H1 (cell line): ENCODE data around the gene SLC25A47. TPM values are rescaled to one million over a fixed set of nuclear protein-coding genes. Genes with fewer than 3 reads are reported as not detected.

ENCODE experiments used
- CTCF ChIA-PET: fragments of 300-600 bp; sonication (Branson Sonifier 250); formaldehyde crosslinking; loops from one replicate; lab custom pipeline; 2021; ENCODE audit not compliant: partially characterized antibody; lab: Charles Lee
- POLR2A ChIA-PET: fragments of 300-600 bp; sonication (Branson Sonifier 250); formaldehyde crosslinking; loops from one replicate; lab custom pipeline; 2021; ENCODE audit warnings: inconsistent platforms; ENCODE audit not compliant: partially characterized antibody; lab: Charles Lee
- DNase-seq, 2 experiments: peaks; one replicate each; pipeline versions ENCODE4 v3.0.0 to v3.0.0-alpha.2; 2010 to 2022; ENCODE audit warnings: low spot score in 2 of 2, low read depth in 1 of 2, mixed read lengths in 1 of 2
- FAIRE-seq: peaks from 2 replicates; lab custom pipeline; 2011; peaks lifted over from hg19 to GRCh38; lab: Jason Lieb, UNC
- H2AFZ ChIP-seq: 2 replicates; pipeline ENCODE4 v1.8.1; 2012; ENCODE audit warnings: low read length, inconsistent platforms
- H2AK5ac ChIP-seq: 2 replicates; pipeline ENCODE4 v1.6.1; 2013; ENCODE audit warnings: low read depth, low read length
- H2BK120ac ChIP-seq: replicated peaks from 2 replicates; pipeline ENCODE3; 2013; ENCODE audit warnings: low read depth, low read length, inconsistent platforms
- H2BK12ac ChIP-seq: 2 replicates; pipeline ENCODE4 v1.6.1; 2013; ENCODE audit warnings: low read depth, low read length
- H2BK15ac ChIP-seq: 2 replicates; pipeline ENCODE4 v1.6.1; 2013; ENCODE audit warnings: low read length
- H2BK20ac ChIP-seq: 2 replicates; pipeline ENCODE4 v1.6.1; 2013; ENCODE audit warnings: low read length
- H2BK5ac ChIP-seq: 2 replicates; pipeline ENCODE4 v1.6.1; 2013; ENCODE audit warnings: low read depth, low read length
- H3K14ac ChIP-seq: 2 replicates; pipeline ENCODE4 v1.6.1; 2013; ENCODE audit warnings: inconsistent platforms; ENCODE audit not compliant: insufficient read length
- H3K18ac ChIP-seq: 2 replicates; pipeline ENCODE4 v1.6.1; 2013; ENCODE audit warnings: low read length; ENCODE audit errors: extremely low read depth
- H3K23ac ChIP-seq: 2 replicates; pipeline ENCODE4 v1.6.1; 2013; ENCODE audit warnings: inconsistent platforms; ENCODE audit not compliant: insufficient read length
- H3K23me2 ChIP-seq: 2 replicates; pipeline ENCODE4 v1.6.1; 2013; ENCODE audit warnings: low read depth, low read length
- H3K27ac ChIP-seq: 2 replicates; pipeline ENCODE4 v1.6.1; 2011; ENCODE audit warnings: low read depth, low read length, inconsistent platforms
- H3K27me3 ChIP-seq, 4 experiments: replicated peaks in 1 of 4; 1 replicate in 1 of 4; 2 replicates in 3 of 4; pipeline versions ENCODE4 v1.6.1 to v1.8.1; 2011 to 2013; ENCODE audit warnings: low read length in 3 of 4, mild to moderate bottlenecking in 3 of 4, inconsistent platforms in 2 of 4, mixed read lengths in 2 of 4, moderate library complexity in 1 of 4; ENCODE audit not compliant: control insufficient read depth in 3 of 4, insufficient read depth in 3 of 4; ENCODE audit errors: extremely low read depth in 1 of 4
- H3K36me3 ChIP-seq, 4 experiments: 2 replicates each; pipeline versions ENCODE4 v1.6.1 to v1.8.1; 2011 to 2013; ENCODE audit warnings: mild to moderate bottlenecking in 4 of 4, low read length in 3 of 4, moderate library complexity in 2 of 4, control low read depth in 1 of 4, inconsistent platforms in 1 of 4; ENCODE audit not compliant: insufficient read depth in 4 of 4, control insufficient read depth in 2 of 4
- H3K4ac ChIP-seq: replicated peaks from 2 replicates; pipeline ENCODE3; 2013; ENCODE audit warnings: low read length, low read depth, mixed read lengths, inconsistent platforms; ENCODE audit not compliant: insufficient read length
- H3K4me1 ChIP-seq, 4 experiments: replicated peaks in 1 of 4; 1 replicate in 1 of 4; 2 replicates in 3 of 4; pipeline versions ENCODE4 v1.6.1 to v1.8.1; 2011 to 2013; ENCODE audit warnings: low read length in 3 of 4, inconsistent platforms in 2 of 4, mixed read lengths in 1 of 4; ENCODE audit not compliant: insufficient read depth in 4 of 4, control insufficient read depth in 3 of 4
- H3K4me2 ChIP-seq, 2 experiments: 2 replicates each; pipeline versions ENCODE4 v1.6.1 to v1.8.1; 2011 to 2013; ENCODE audit warnings: low read depth in 2 of 2, low read length in 2 of 2, control low read depth in 1 of 2, inconsistent platforms in 1 of 2, mild to moderate bottlenecking in 1 of 2; ENCODE audit not compliant: insufficient read depth in 1 of 2
- H3K4me3 ChIP-seq, 4 experiments: fragments of 200-600, 300-600 bp in 1 of 4; sonication (generic), shearing (Covaris generic), sonication (Bioruptor Twin) in 1 of 4; 2 replicates each; pipeline versions ENCODE4 v1.5.1 to v1.8.1; 2011 to 2016; ENCODE audit warnings: low read length in 4 of 4, low read depth in 3 of 4, control low read depth in 2 of 4, inconsistent platforms in 2 of 4, mild to moderate bottlenecking in 2 of 4, mixed read lengths in 1 of 4, moderate library complexity in 1 of 4; ENCODE audit not compliant: insufficient read depth in 2 of 4; ENCODE audit errors: extremely low read depth in 1 of 4
- H3K56ac ChIP-seq: replicated peaks from 2 replicates; pipeline ENCODE3; 2013; ENCODE audit warnings: low read depth, mild to moderate bottlenecking, mixed read lengths, low read length, inconsistent platforms; ENCODE audit not compliant: insufficient read length
- H3K79me1 ChIP-seq: 2 replicates; pipeline ENCODE4 v1.6.1; 2013; ENCODE audit warnings: low read depth, low read length, control low read depth
- H3K79me2 ChIP-seq, 2 experiments: 2 replicates each; pipeline versions ENCODE4 v1.6.1 to v1.8.1; 2012 to 2013; ENCODE audit warnings: low read length in 2 of 2, mild to moderate bottlenecking in 2 of 2, inconsistent platforms in 1 of 2; ENCODE audit not compliant: insufficient read depth in 2 of 2, control insufficient read depth in 1 of 2
- H3K9ac ChIP-seq, 4 experiments: replicated peaks in 1 of 4; 1 replicate in 1 of 4; 2 replicates in 3 of 4; pipeline versions ENCODE4 v1.6.1 to v1.8.1; 2011 to 2013; ENCODE audit warnings: low read depth in 3 of 4, low read length in 3 of 4, control low read depth in 2 of 4, mild to moderate bottlenecking in 2 of 4, moderate library complexity in 2 of 4, inconsistent platforms in 1 of 4; ENCODE audit errors: extremely low read depth in 1 of 4
- H3K9me3 ChIP-seq, 2 experiments: 2 replicates each; pipeline versions ENCODE4 v1.6.1 to v1.8.1; 2012 to 2013; ENCODE audit warnings: mild to moderate bottlenecking in 2 of 2, moderate library complexity in 2 of 2, control low read depth in 1 of 2, inconsistent platforms in 1 of 2, low read depth in 1 of 2, low read length in 1 of 2, mixed read lengths in 1 of 2; ENCODE audit not compliant: insufficient read depth in 2 of 2
- H4K20me1 ChIP-seq, 2 experiments: replicated peaks in 1 of 2; 2 replicates each; pipeline versions ENCODE3 to v1.8.1; 2011 to 2013; ENCODE audit warnings: inconsistent platforms in 2 of 2, low read length in 2 of 2, mild to moderate bottlenecking in 1 of 2; ENCODE audit not compliant: insufficient read depth in 2 of 2, control insufficient read depth in 1 of 2
- H4K5ac ChIP-seq: 2 replicates; pipeline ENCODE4 v1.6.1; 2013; ENCODE audit warnings: low read length, low read depth, mixed read lengths, inconsistent platforms; ENCODE audit not compliant: insufficient read length
- H4K8ac ChIP-seq: 2 replicates; pipeline ENCODE4 v1.8.0; 2013; ENCODE audit warnings: mild to moderate bottlenecking, moderate library complexity, low read length, inconsistent platforms; ENCODE audit not compliant: insufficient read depth; ENCODE audit errors: extremely low read depth
- H4K91ac ChIP-seq: replicated peaks from 2 replicates; pipeline ENCODE3; 2013; ENCODE audit warnings: low read length, mixed read lengths, inconsistent platforms; ENCODE audit not compliant: insufficient read length
- BCL11A ChIP-seq, 2 experiments: IDR thresholded peaks; one replicate each; pipeline ENCODE4 v1.6.1; 2011; ENCODE audit warnings: low read depth in 2 of 2, low read length in 2 of 2, mild to moderate bottlenecking in 2 of 2
- CBX5 ChIP-seq: fragments of 300-800, 300-1000 bp; sonication (generic); IDR thresholded peaks from 2 replicates; pipeline ENCODE4 v1.7.1; 2016; ENCODE audit warnings: antibody characterized with exemption, low read length, low read depth
- CHD2 ChIP-seq: IDR thresholded peaks from 2 replicates; pipeline ENCODE4 v1.6.1; 2012; ENCODE audit warnings: low read length, improper control_type of control experiment
- EP300 ChIP-seq, 2 experiments: IDR thresholded peaks; 1 replicate in 1 of 2; 2 replicates in 1 of 2; pipeline ENCODE4 v1.6.1; 2011 to 2012; ENCODE audit warnings: low read depth in 2 of 2, low read length in 2 of 2, mild to moderate bottlenecking in 2 of 2, borderline replicate concordance in 1 of 2, inconsistent platforms in 1 of 2, moderate library complexity in 1 of 2
- GABPA ChIP-seq: IDR thresholded peaks from 2 replicates; pipeline ENCODE4 v1.6.1; 2011; ENCODE audit warnings: mild to moderate bottlenecking, low read length, moderate library complexity, borderline replicate concordance; ENCODE audit not compliant: insufficient read depth
- KDM1A ChIP-seq: fragments of 200-600, 300-600 bp; sonication (generic); IDR thresholded peaks from 2 replicates; pipeline ENCODE4 v1.7.1; 2016; ENCODE audit warnings: mild to moderate bottlenecking, low read length, borderline replicate concordance
- MAFK ChIP-seq: IDR thresholded peaks from 2 replicates; pipeline ENCODE4 v1.6.1; 2012; ENCODE audit warnings: low read depth, mild to moderate bottlenecking, improper control_type of control experiment, low read length
- PHF8 ChIP-seq: fragments of 200-600 bp; sonication (generic); conservative IDR thresholded peaks from 2 replicates; pipeline ENCODE4 v1.7.1; 2012; ENCODE audit warnings: low read depth, mild to moderate bottlenecking, inconsistent platforms, low read length, moderate library complexity
- POLR2A ChIP-seq, 2 experiments: IDR thresholded peaks; 1 replicate in 1 of 2; 2 replicates in 1 of 2; pipeline ENCODE4 v1.6.1; 2011; ENCODE audit warnings: low read depth in 2 of 2, low read length in 2 of 2, mild to moderate bottlenecking in 2 of 2; ENCODE audit errors: control extremely low read depth in 1 of 2
- POU5F1 ChIP-seq: IDR thresholded peaks from 2 replicates; pipeline ENCODE4 v1.6.1; 2011; ENCODE audit warnings: low read depth, mild to moderate bottlenecking, low read length, moderate library complexity
- RNF2 ChIP-seq: fragments of 200-900, 300-1000 bp; sonication (generic); IDR thresholded peaks from 2 replicates; pipeline ENCODE4 v1.7.1; 2016; ENCODE audit warnings: borderline replicate concordance, low read depth, mild to moderate bottlenecking, antibody characterized with exemption, low read length; ENCODE audit not compliant: poor library complexity, severe bottlenecking; ENCODE audit errors: missing control alignments
- RXRA ChIP-seq: IDR thresholded peaks from 2 replicates; pipeline ENCODE4 v1.6.1; 2011; ENCODE audit warnings: low read depth, mild to moderate bottlenecking, low read length, moderate library complexity; ENCODE audit not compliant: insufficient read depth
- TCF12 ChIP-seq: IDR thresholded peaks from 2 replicates; pipeline ENCODE4 v1.6.1; 2011; ENCODE audit warnings: low read depth, mild to moderate bottlenecking, low read length
- YY1 ChIP-seq: IDR thresholded peaks from 2 replicates; pipeline ENCODE4 v1.6.1; 2011; ENCODE audit warnings: low read depth, mild to moderate bottlenecking, low read length
- WGBS, 2 experiments: shearing (Covaris generic) in 1 of 2; methylation state at CpG; one replicate each; pipeline versions ENCODE4 v1.1.6 to v1.1.7; 2013 to 2015; ENCODE audit warnings: low lambda C conversion rate in 2 of 2, mixed read lengths in 2 of 2, inconsistent platforms in 1 of 2, low coverage in 1 of 2, missing lambda C conversion rate in 1 of 2; ENCODE audit not compliant: insufficient replicate concordance in 2 of 2, insufficient coverage in 1 of 2, insufficient read length in 1 of 2; ENCODE audit errors: extremely low coverage in 1 of 2, missing lambda C conversion rate in 1 of 2; 5-methylcytosine and 5-hydroxymethylcytosine counted together
- polyA plus RNA-seq, 7 experiments: library from polyadenylated mRNA; depleted of rRNA in 3 of 7; stranded (reverse) in 5 of 7; unstranded in 2 of 7; fragments of >200 nt in 5 of 7; fragments of 200-250 nt in 2 of 7; gene quantifications; 1 replicate in 5 of 7; 2 replicates in 1 of 7; 4 replicates in 1 of 7; pipeline versions ENCODE4 v1.2.1 to v1.2.3, GENCODE V29; 2011 to 2013; ENCODE audit warnings: missing spikeins in 2 of 7, mixed read lengths in 2 of 7
- total RNA-seq: library from RNA; stranded (reverse); fragmentation: NEBNext Ultra II Directional; extraction: Animal tissue kit (Norgen Biotek cat#: 25700); gene quantifications from 2 replicates; pipeline ENCODE4 v1.2.1, GENCODE V29; 2021

SLC25A47 gene
- total and polyA plus RNA-seq, 2 of the 8 experiments (the other 6 are each of a cell fraction or from before 2014, with no cell fraction given), result not detected

DNA sequence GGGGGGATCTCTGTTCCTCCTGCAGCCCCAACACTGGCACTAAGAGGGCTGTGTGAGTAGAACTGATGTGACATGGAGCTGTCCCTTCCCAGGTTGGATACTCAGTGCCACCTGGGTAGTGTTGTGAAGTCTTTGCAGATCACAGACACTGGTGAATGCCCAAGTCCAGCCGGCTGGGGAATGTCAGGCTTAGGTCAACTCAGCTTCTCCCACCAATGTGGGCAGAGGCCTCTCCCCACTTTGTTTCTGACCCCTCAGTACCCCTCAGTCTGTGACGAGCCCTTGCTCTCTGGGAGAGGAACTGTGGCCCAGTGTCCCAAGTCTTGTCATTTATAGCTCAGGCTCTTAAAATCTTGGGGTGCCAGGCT is 28.2 kb upstream of the SLC25A47 start:
- H3K36me3 ChIP-seq, result peaks cover 8 to 59% (median 25%) of the 10 kb centered on the region in 4 experiments; a peak in 7 of 8 replicates
- POLR2A ChIA-PET, result interaction anchor here (0.6 to 16.0 kb wide), 7 partner anchors 6 to 81 kb away, joined by 3 to 200 read pairs (median 3); partner anchors contain the start of gene SLC25A29
- H3K27ac ChIP-seq, result no peak overlapping the region
- no peak overlapping the region for H3K23ac ChIP-seq
- H3K4ac ChIP-seq, result no peak overlapping the region
- no peak overlapping the region for H4K91ac ChIP-seq
- H2BK5ac ChIP-seq, result no peak overlapping the region
- peaks cover 6% of the 10 kb centered on the region; the same call in 1 of the 2 replicates for H3K79me1 ChIP-seq
- FAIRE-seq, result no peak
- H4K5ac ChIP-seq, result no peak overlapping the region
- no peak overlapping the region; a peak in 1 of 7 replicates for H3K9ac ChIP-seq
- H3K79me2 ChIP-seq, result peaks cover 0 to 16% of the 10 kb centered on the region in 2 experiments; a peak in 2 of 4 replicates
- no peaks in the 10 kb centered on the region for H3K23me2 ChIP-seq
- no peak overlapping the region for H3K56ac ChIP-seq
- no peak overlapping the region for H3K4me3 ChIP-seq
- H3K4me2 ChIP-seq, result no peak overlapping the region
- no peaks in the 10 kb centered on the region for H3K9me3 ChIP-seq
- H2BK15ac ChIP-seq, result no peak overlapping the region
- H2AK5ac ChIP-seq, result no peak overlapping the region
- WGBS, 2 experiments, result 95% methylated on average over 2 of the region's 2 CpGs; no CpG with 5 or more reads in 1 of the 2 experiments
- no peak overlapping the region for H2AFZ ChIP-seq
- peaks cover 22 to 53% of the 10 kb centered on the region in 2 experiments for H4K20me1 ChIP-seq
- DNase-seq, result no peak
- H3K4me1 ChIP-seq, result peaks cover 0 to 2% (median 0%) of the 10 kb centered on the region in 4 experiments; a peak in 1 of 7 replicates
- H3K18ac ChIP-seq, result no peak overlapping the region
- no peak overlapping the region for H2BK12ac ChIP-seq
- no peak overlapping the region for H3K14ac ChIP-seq
- H2BK20ac ChIP-seq, result no peak overlapping the region
- no peaks in the 10 kb centered on the region for H3K27me3 ChIP-seq
- CTCF ChIA-PET, result interaction anchor here (0.9 to 2.6 kb wide), 10 partner anchors 8 to 92 kb away, joined by 3 to 13 read pairs (median 4); no protein-coding TSS in a partner anchor
- no peak overlapping the region for H4K8ac ChIP-seq
- H2BK120ac ChIP-seq, result no peak overlapping the region
- TF ChIP-seq RNF2, result no peak
- TF ChIP-seq GABPA, result no peak
- TF ChIP-seq CHD2, result no peak
- no peak for TF ChIP-seq PHF8
- TF ChIP-seq RXRA, result no peak
- TF ChIP-seq BCL11A (IDR thresholded peaks at IDR 0.05; ENCODE audit: low read depth in 2 of 2, low read length in 2 of 2), result no peak
- no peak for TF ChIP-seq CBX5
- no peak for TF ChIP-seq POU5F1
- no peak for TF ChIP-seq EP300 (IDR thresholded peaks at IDR 0.05; ENCODE audit: borderline replicate concordance in 1 of 2, low read depth in 2 of 2, low read length in 2 of 2)
- no peak for TF ChIP-seq KDM1A
- no peak for TF ChIP-seq YY1
- TF ChIP-seq TCF12, result no peak
- no peak for TF ChIP-seq POLR2A (IDR thresholded peaks at IDR 0.05; ENCODE audit: control extremely low read depth in 1 of 2, low read depth in 2 of 2, low read length in 2 of 2)
- no peak for TF ChIP-seq MAFK
